ENCODE results near the gene CA5A. TPM values are rescaled to one million over a fixed set of nuclear protein-coding genes. Genes with fewer than 3 reads are reported as not detected.
"Not testable (repeated sequence)": the region's sequence is repeated elsewhere in the genome, so short reads cannot be mapped to it uniquely, and the experiment has no call there.

CA5A gene
- total RNA-seq, 1 donor from 2014 or later: not detected

GRCh38 chr16:87946596-87947347, 10.4 kb upstream of the CA5A start:
- no peak overlapping the region for H3K4me3 ChIP-seq (ENCODE audit: low read depth, low read length)
- no peak for TF ChIP-seq CTCF (conservative IDR thresholded peaks at IDR 0.05; ENCODE audit: low read depth, low read length)
- no peak for DNase-seq (ENCODE audit: low read depth)

GRCh38 chr16:87945351-87946042, 9.2 kb upstream of the CA5A start:
- H3K4me3 ChIP-seq (ENCODE audit: low read depth, low read length): peak overlapping the region; percentile 55
- TF ChIP-seq CTCF (conservative IDR thresholded peaks at IDR 0.05; ENCODE audit: low read depth, low read length): no peak
- DNase-seq (ENCODE audit: low read depth): no peak

GRCh38 chr16:87942680-87943079, 6.4 kb upstream of the CA5A start:
- TF ChIP-seq CTCF (conservative IDR thresholded peaks at IDR 0.05; ENCODE audit: low read depth, low read length): no peak
- DNase-seq (ENCODE audit: low read depth): no peak

GRCh38 chr16:87939562-87940423, 3.5 kb upstream of the CA5A start:
- H3K4me3 ChIP-seq (ENCODE audit: low read depth, low read length): no peak overlapping the region
- no peak for TF ChIP-seq CTCF (conservative IDR thresholded peaks at IDR 0.05; ENCODE audit: low read depth, low read length)
- no peak for DNase-seq (ENCODE audit: low read depth)

More at GRCh38 chr16:87942680-87943079, 6.4 kb upstream of the CA5A start:
- H3K4me3 ChIP-seq (ENCODE audit: low read depth, low read length): no peak overlapping the region

GRCh38 chr16:87938412-87938949, 2.2 kb upstream of the CA5A start:
- no peak for TF ChIP-seq CTCF (conservative IDR thresholded peaks at IDR 0.05; ENCODE audit: low read depth, low read length)
- no peak overlapping the region for H3K4me3 ChIP-seq (ENCODE audit: low read depth, low read length)
- DNase-seq (ENCODE audit: low read depth): no peak

- DNase-seq (ENCODE audit: low read depth); H3K4me3 ChIP-seq (ENCODE audit: low read depth, low read length): not testable (repeated sequence)
These were observed 858 bp upstream of the CA5A start for GRCh38 chr16:87937231-87937542.

- H3K4me3 ChIP-seq (ENCODE audit: low read depth, low read length); DNase-seq (ENCODE audit: low read depth): not testable (repeated sequence)
These were observed 334 bp downstream of the CA5A start for GRCh38 chr16:87936016-87936374.

- not testable (repeated sequence) for H3K4me3 ChIP-seq (ENCODE audit: low read depth, low read length); DNase-seq (ENCODE audit: low read depth)
These were observed 1.4 kb downstream of the CA5A start for GRCh38 chr16:87934752-87935425.
